ENCODE data around the gene PLEKHA7. TPM values are rescaled to one million over a fixed set of nuclear protein-coding genes. Genes with fewer than 3 reads are reported as not detected.
A peak's percentile ranks its signal among the peaks of the same experiment; 100 is the strongest.

PLEKHA7 gene
- total RNA-seq, 6 experiments from 2014 or later, result 12.7 to 26.7 (median 21.5) TPM

DNA sequence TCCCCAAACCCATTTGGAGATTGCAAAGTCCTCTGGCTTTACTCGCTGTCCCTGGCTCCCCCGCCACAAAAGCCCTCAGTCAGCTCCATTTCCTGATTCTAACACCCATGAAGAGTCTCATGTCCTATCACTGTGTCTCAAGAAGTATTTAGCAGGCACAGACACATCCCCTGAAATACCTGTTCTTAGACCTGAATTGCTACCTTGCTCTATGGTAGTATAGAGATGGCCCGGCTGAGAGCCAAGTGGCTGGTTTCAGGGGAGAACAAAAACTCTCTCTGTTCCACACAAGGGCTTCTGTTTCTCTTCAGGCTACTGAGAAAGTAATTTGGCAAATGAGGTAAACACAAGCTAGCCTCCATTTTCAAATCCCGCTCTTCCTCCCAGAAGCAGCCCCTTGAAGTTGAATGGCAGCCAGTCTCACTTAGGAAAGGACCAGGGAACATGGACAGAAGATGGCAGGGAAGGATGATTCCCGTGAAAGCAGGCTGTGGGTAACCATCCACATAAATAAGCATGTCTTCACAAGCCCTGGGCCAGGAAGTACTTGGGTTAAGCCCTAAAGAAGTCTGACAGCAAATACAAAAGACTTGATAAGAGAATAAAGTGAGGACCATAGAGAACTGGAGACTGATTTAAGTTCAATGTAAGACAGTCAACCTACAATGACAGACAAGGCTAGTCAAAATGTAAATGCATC lies 138.0 kb downstream of the PLEKHA7 start:
- no peaks in the 10 kb centered on the region for H3K4me1 ChIP-seq
- H3K27me3 ChIP-seq, result no peaks in the 10 kb centered on the region
- H3K9me3 ChIP-seq, result no peaks in the 10 kb centered on the region
- H3K36me3 ChIP-seq, result no peaks in the 10 kb centered on the region
- no peak for TF ChIP-seq POLR2A (IDR thresholded peaks at IDR 0.05)
- TF ChIP-seq, protein P1, sequence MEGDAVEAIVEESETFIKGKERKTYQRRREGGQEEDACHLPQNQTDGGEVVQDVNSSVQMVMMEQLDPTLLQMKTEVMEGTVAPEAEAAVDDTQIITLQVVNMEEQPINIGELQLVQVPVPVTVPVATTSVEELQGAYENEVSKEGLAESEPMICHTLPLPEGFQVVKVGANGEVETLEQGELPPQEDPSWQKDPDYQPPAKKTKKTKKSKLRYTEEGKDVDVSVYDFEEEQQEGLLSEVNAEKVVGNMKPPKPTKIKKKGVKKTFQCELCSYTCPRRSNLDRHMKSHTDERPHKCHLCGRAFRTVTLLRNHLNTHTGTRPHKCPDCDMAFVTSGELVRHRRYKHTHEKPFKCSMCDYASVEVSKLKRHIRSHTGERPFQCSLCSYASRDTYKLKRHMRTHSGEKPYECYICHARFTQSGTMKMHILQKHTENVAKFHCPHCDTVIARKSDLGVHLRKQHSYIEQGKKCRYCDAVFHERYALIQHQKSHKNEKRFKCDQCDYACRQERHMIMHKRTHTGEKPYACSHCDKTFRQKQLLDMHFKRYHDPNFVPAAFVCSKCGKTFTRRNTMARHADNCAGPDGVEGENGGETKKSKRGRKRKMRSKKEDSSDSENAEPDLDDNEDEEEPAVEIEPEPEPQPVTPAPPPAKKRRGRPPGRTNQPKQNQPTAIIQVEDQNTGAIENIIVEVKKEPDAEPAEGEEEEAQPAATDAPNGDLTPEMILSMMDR (IDR thresholded peaks at IDR 0.05), result no peak
- intact Hi-C loops (cut with DNase I), result loop anchor here in 1 of 2 donors (10.0 kb wide), 1 partner anchor 51 kb away; no protein-coding TSS in a partner anchor
- H3K4me3 ChIP-seq, result no peak overlapping the region
- ATAC-seq (no peak), DNase-seq (no peak)
- H3K27ac ChIP-seq, result no peak overlapping the region
- WGBS (ENCODE audit: insufficient coverage, low coverage, low lambda C conversion rate, missing lambda C conversion rate), result 91% methylated on average over 5 of the region's 5 CpGs

- intact Hi-C loops (cut with DNase I), result loop anchor here in 1 of 2 donors (10.0 kb wide), 1 partner anchor 50 kb away; no protein-coding TSS in a partner anchor
- no peak for TF ChIP-seq POLR2A (IDR thresholded peaks at IDR 0.05)
- TF ChIP-seq, protein P1 (IDR thresholded peaks at IDR 0.05), result no peak
Observed at GRCh38 chr11:16874275-16874975, 139.8 kb downstream of the PLEKHA7 start.

GRCh38 chr11:16873289-16873688 lies 140.9 kb downstream of the PLEKHA7 start:
- Histone ChIP-seq H3K9me3 (no peaks in the 10 kb centered on the region), H3K36me3 (no peaks in the 10 kb centered on the region), H3K4me3 (no peak overlapping the region), H3K4me1 (no peaks in the 10 kb centered on the region), H3K27me3 (no peaks in the 10 kb centered on the region), H3K27ac (no peak overlapping the region)
- TF ChIP-seq, protein P1 (IDR thresholded peaks at IDR 0.05), result no peak
- TF ChIP-seq POLR2A (IDR thresholded peaks at IDR 0.05), result no peak
- DNase-seq (no peak), ATAC-seq (peak in 1 of 4 donors; percentile 24)
- 67% methylated on average over 1 of the region's 2 CpGs for WGBS (ENCODE audit: insufficient coverage, low coverage, low lambda C conversion rate, missing lambda C conversion rate)
- intact Hi-C loops (cut with DNase I), result loop anchor here in 1 of 2 donors (10.0 kb wide), 1 partner anchor 48 kb away; no protein-coding TSS in a partner anchor

More at GRCh38 chr11:16874275-16874975, 139.8 kb downstream of the PLEKHA7 start:
- ATAC-seq (peak in 3 of 4 donors; percentile 33 to 62 (median 41)), DNase-seq (no peak)
- Histone ChIP-seq H3K36me3 (no peaks in the 10 kb centered on the region), H3K9me3 (no peaks in the 10 kb centered on the region), H3K27ac (no peak overlapping the region), H3K4me3 (no peak overlapping the region), H3K4me1 (no peaks in the 10 kb centered on the region), H3K27me3 (no peaks in the 10 kb centered on the region)
- 100% methylated on average over 1 of the region's 4 CpGs for WGBS (ENCODE audit: insufficient coverage, low coverage, low lambda C conversion rate, missing lambda C conversion rate)

GRCh38 chr11:16871368-16871767 lies 142.8 kb downstream of the PLEKHA7 start:
- no peaks in the 10 kb centered on the region for H3K9me3 ChIP-seq
- ATAC-seq (no peak), DNase-seq (no peak)
- H3K36me3 ChIP-seq, result no peaks in the 10 kb centered on the region
- intact Hi-C loops (cut with DNase I), result loop anchor here in 1 of 2 donors (10.0 kb wide), 1 partner anchor 47 kb away; no protein-coding TSS in a partner anchor
- no peak overlapping the region for H3K4me3 ChIP-seq
- no peak overlapping the region for H3K27ac ChIP-seq
- H3K4me1 ChIP-seq, result no peaks in the 10 kb centered on the region
- 80% methylated on average over 5 of the region's 5 CpGs for WGBS (ENCODE audit: insufficient coverage, low coverage, low lambda C conversion rate, missing lambda C conversion rate)
- no peaks in the 10 kb centered on the region for H3K27me3 ChIP-seq
- TF ChIP-seq POLR2A (IDR thresholded peaks at IDR 0.05), result no peak
- TF ChIP-seq, protein P1 (IDR thresholded peaks at IDR 0.05), result no peak

All from right lobe of liver (tissue), 6 donors.